ENCODE measurements around the gene NKX1-1. TPM values are rescaled to one million over a fixed set of nuclear protein-coding genes. Genes with fewer than 3 reads are reported as not detected.
A peak's percentile ranks its signal among the peaks of the same experiment; 100 is the strongest.

The NKX1-1 gene
- total RNA-seq, 1 experiment from 2014 or later, result not detected

DNA sequence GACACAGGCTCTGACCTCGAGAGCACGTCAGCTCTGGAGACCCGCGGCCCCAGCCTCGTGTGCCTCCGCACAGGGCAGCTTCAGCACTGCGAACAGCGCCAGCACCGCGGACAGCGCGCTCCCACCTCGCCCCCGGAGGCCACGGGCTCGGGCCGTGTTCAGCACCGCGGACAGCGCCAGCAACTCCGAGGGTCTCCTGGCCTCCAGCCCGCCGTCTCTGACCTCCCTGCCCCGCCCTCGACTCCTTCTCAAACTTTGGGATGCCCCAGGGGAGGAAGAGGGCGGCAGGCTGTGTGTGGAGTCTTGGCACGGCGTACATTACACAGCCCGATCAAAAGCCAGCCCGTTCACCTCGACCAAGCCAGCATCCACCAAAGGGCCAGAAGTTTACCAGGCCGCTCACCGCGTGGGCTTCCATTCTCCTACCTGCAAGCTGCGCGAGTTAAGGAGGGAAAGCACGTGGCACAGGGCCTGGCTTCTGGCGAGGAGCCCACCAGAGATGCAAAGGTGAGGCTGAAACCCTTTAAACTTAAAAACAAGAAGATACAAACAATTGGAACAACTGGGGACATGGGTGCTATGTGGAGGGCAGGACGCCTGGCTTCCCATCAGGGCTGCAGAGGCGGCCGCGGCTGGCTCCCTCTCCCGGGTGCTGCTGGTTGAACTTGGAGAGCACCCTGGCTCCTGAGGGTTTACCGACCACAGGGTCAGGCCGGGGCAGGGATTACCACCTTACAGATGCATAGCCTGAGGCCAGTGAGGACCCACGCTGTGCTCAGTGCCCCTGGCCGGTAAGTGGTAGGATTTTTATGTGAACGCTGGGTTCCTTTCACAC, 4.5 kb upstream of the NKX1-1 start:
- Histone ChIP-seq H3K9me2 (ENCODE audit: insufficient read depth) (no peaks in the 10 kb centered on the region), H3K9me3 (ENCODE audit: insufficient read depth, low read depth) (no peaks in the 10 kb centered on the region), H3K36me3 (ENCODE audit: low read depth) (no peaks in the 10 kb centered on the region), H3K79me2 (ENCODE audit: low read depth) (no peaks in the 10 kb centered on the region), H4K20me1 (ENCODE audit: insufficient read depth) (no peaks in the 10 kb centered on the region), H3F3A (ENCODE audit: insufficient read depth, low read depth) (no peaks in the 10 kb centered on the region), H3K4me1 (replicated peaks; ENCODE audit: insufficient read depth) (no peaks in the 10 kb centered on the region), H3K27ac (no peak overlapping the region), H3K27me3 (ENCODE audit: insufficient read depth, low read depth) (peaks cover 34% of the 10 kb centered on the region), H2AFZ (no peak overlapping the region), H3K4me2 (no peak overlapping the region), H3K4me3 (no peak overlapping the region)
- POLR2A ChIA-PET (ENCODE audit: unreplicated experiment), result no interaction called here
- CTCF ChIA-PET, result no interaction called here
- peak in 1 of 2 experiments; percentile 29 for DNase-seq
- no TSS peak for BruUV-seq (replicated peaks)
- intact Hi-C loops (cut with micrococcal nuclease; ENCODE audit: unreplicated experiment), result no loop called here
- TF ChIP-seq, protein P1, sequence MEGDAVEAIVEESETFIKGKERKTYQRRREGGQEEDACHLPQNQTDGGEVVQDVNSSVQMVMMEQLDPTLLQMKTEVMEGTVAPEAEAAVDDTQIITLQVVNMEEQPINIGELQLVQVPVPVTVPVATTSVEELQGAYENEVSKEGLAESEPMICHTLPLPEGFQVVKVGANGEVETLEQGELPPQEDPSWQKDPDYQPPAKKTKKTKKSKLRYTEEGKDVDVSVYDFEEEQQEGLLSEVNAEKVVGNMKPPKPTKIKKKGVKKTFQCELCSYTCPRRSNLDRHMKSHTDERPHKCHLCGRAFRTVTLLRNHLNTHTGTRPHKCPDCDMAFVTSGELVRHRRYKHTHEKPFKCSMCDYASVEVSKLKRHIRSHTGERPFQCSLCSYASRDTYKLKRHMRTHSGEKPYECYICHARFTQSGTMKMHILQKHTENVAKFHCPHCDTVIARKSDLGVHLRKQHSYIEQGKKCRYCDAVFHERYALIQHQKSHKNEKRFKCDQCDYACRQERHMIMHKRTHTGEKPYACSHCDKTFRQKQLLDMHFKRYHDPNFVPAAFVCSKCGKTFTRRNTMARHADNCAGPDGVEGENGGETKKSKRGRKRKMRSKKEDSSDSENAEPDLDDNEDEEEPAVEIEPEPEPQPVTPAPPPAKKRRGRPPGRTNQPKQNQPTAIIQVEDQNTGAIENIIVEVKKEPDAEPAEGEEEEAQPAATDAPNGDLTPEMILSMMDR (conservative IDR thresholded peaks at IDR 0.05), result no peak
- no peak for TF ChIP-seq EZH2 (IDR thresholded peaks at IDR 0.05; ENCODE audit: low read depth)

DNA sequence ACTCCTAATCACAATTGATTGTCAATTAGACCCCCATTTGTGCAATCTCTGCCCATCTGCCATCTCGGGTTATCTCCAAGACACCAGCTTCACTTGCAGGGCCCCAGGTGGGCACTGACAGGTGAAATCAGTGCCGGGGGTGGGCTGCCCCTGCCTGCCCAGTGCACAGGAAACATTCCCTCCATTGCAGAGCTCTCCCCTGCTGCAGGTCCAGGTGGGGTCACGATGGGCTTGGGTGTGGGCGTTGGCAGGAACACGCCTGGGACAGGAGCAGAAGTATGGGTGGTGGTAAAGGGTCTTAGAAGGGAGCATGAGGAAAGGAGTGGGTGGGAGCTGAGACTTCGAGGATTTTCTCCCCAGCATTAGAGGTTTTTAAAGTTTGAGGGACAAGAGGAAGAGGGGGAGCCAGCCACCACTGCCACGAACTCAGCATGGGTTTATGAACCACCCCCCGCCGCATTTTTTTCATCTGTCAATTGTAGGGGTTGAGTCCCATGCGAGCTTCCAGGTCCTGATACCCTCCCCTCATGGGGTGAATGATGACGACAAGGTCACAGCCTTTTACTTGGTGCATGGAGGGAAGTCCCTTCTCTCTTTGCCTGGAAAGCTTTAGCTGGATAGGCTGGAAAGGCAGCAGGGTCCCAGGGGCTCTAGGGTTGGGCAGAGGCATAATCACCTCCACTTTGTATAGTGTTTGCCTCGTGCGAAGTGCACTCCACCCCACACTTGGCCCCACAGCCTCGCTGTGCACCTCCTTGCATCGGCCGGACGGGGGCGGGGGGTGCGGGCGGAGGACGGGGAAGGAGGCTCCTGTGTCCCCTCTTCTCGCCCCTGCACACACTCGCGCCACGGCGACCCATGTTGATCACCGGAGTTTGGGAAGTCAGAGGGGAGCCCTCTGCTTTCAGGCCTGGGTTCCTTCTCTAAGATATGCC, 3.5 kb upstream of the NKX1-1 start:
- no peak for TF ChIP-seq EZH2 (IDR thresholded peaks at IDR 0.05; ENCODE audit: low read depth)
- TF ChIP-seq, protein P1 (conservative IDR thresholded peaks at IDR 0.05), result no peak
- H3K27ac ChIP-seq, result no peak overlapping the region
- intact Hi-C loops (cut with micrococcal nuclease; ENCODE audit: unreplicated experiment), result no loop called here
- H3K79me2 ChIP-seq (ENCODE audit: low read depth), result no peaks in the 10 kb centered on the region
- H3K9me3 ChIP-seq (ENCODE audit: insufficient read depth, low read depth), result no peaks in the 10 kb centered on the region
- no TSS peak for BruUV-seq (replicated peaks)
- ChIA-PET CTCF (no interaction called here), POLR2A (ENCODE audit: unreplicated experiment) (no interaction called here)
- H4K20me1 ChIP-seq (ENCODE audit: insufficient read depth), result no peaks in the 10 kb centered on the region
- peaks cover 34% of the 10 kb centered on the region for H3K27me3 ChIP-seq (ENCODE audit: insufficient read depth, low read depth)
- no peaks in the 10 kb centered on the region for H3K36me3 ChIP-seq (ENCODE audit: low read depth)
- H3K4me2 ChIP-seq, result no peak overlapping the region
- no peaks in the 10 kb centered on the region for H3K4me1 ChIP-seq (replicated peaks; ENCODE audit: insufficient read depth)
- no peak for DNase-seq
- H3F3A ChIP-seq (ENCODE audit: insufficient read depth, low read depth), result no peaks in the 10 kb centered on the region
- no peaks in the 10 kb centered on the region for H3K9me2 ChIP-seq (ENCODE audit: insufficient read depth)
- no peak overlapping the region for H2AFZ ChIP-seq
- H3K4me3 ChIP-seq, result no peak overlapping the region

DNA sequence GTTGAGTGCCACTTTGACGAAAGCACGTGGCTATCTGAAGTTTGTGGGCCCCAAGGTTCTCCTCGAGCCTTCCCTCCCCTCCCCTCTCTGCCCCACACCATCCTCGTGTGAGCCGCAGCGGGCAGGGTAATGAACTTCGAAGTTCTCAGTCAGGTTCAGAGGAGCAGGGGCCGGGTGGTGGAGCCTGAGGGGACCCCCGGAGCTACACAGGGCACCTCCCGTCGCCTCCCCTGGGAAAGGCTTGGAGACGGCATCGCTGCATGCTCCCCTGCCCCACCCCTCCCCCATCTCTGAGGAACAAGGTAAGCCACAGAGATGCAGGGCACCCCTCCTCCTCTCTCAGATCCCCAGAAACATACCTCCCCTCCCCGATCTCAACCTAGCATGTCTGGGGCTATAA, 2.8 kb upstream of the NKX1-1 start:
- Histone ChIP-seq H3K9me2 (ENCODE audit: insufficient read depth) (no peaks in the 10 kb centered on the region), H3K36me3 (ENCODE audit: low read depth) (no peaks in the 10 kb centered on the region), H3K27ac (no peak overlapping the region), H4K20me1 (ENCODE audit: insufficient read depth) (no peaks in the 10 kb centered on the region), H3F3A (ENCODE audit: insufficient read depth, low read depth) (no peaks in the 10 kb centered on the region), H3K4me3 (no peak overlapping the region), H2AFZ (no peak overlapping the region), H3K27me3 (ENCODE audit: insufficient read depth, low read depth) (peaks cover 34% of the 10 kb centered on the region), H3K4me2 (no peak overlapping the region), H3K79me2 (ENCODE audit: low read depth) (no peaks in the 10 kb centered on the region), H3K9me3 (ENCODE audit: insufficient read depth, low read depth) (no peaks in the 10 kb centered on the region), H3K4me1 (replicated peaks; ENCODE audit: insufficient read depth) (no peaks in the 10 kb centered on the region)
- ChIA-PET POLR2A (ENCODE audit: unreplicated experiment) (no interaction called here), CTCF (no interaction called here)
- intact Hi-C loops (cut with micrococcal nuclease; ENCODE audit: unreplicated experiment), result no loop called here
- TF ChIP-seq, protein P1 (conservative IDR thresholded peaks at IDR 0.05), result no peak
- DNase-seq, result no peak
- no TSS peak for BruUV-seq (replicated peaks)
